Measurements from ENCODE around the gene RBM39. TPM values are rescaled to one million over a fixed set of nuclear protein-coding genes. Genes with fewer than 3 reads are reported as not detected.

Gene RBM39
- total RNA-seq, 3 donors from 2014 or later (not counting 1 experiment from before 2014, with no cell fraction given): 1,431 to 1,555 (median 1,445) TPM

DNA sequence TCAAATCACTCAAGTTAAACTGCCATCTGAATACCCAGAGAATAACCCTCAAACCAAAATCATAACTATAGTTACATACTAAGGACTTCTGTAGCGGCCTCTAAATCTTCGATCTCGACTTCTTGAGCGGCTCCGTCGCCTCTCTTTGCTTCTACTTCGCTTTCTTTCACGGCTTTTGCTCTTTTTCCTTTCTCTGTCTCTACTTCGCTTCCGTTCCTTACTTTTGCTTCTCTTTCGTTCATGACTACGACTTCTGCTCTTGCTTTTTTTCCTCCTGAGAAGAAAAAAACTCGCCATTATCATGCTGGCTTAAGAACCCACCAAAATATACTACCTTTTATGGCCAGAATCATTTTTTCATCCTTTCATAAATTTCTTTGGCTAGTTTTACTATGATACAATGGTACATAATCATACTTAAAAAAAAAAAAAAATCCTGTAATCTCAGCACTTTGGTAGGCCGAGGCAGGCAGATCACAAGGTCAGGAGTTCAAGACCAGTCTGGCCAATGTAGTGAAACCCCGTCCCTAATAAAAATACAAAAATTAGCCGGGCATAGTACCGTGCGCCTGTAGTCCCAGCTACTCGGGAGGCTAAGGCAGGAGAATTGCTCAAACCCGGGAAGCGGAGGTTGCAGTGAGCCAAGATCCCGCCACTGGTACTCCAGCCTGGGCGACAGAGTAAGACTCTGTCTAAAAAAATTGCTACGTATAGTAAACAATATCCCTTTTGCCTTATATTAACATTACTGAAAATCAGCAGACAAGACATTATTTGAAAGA lies 10.0 kb downstream of the RBM39 start:
- Mint-ChIP-seq H3K9me3 (no peaks in the 10 kb centered on the region), H3K4me1 (peaks cover 52 to 58% of the 10 kb centered on the region in 2 donors), H3K27me3 (ENCODE audit: low read depth in 2 of 2) (no peaks in the 10 kb centered on the region), H3K36me3 (peaks cover 37% of the 10 kb centered on the region), H3K4me3 (peak overlapping the region; percentile 2), H3K27ac (peak overlapping the region; percentile 20 to 79)
- no peaks in the 10 kb centered on the region for H3K9me3 ChIP-seq (ENCODE audit: control insufficient read depth, insufficient read depth, low read length)
- DNase-seq: no peak
- H3K4me3 ChIP-seq (ENCODE audit: low read length): no peak overlapping the region
- intact Hi-C loops (cut with micrococcal nuclease): no loop called here
- H3K27me3 ChIP-seq (ENCODE audit: control insufficient read depth, insufficient read depth, low read length): no peaks in the 10 kb centered on the region
- WGBS (ENCODE audit: insufficient coverage): 93% methylated on average over 24 of the region's 24 CpGs
- H3K36me3 ChIP-seq (ENCODE audit: control insufficient read depth, insufficient read depth, low read length): peaks cover 95% of the 10 kb centered on the region
- peaks cover 27% of the 10 kb centered on the region for H3K4me1 ChIP-seq (ENCODE audit: control insufficient read depth, insufficient read depth, low read length)
- no peak for ATAC-seq
- H3K27ac ChIP-seq (ENCODE audit: low read length): no peak overlapping the region
- TF ChIP-seq, protein P1, sequence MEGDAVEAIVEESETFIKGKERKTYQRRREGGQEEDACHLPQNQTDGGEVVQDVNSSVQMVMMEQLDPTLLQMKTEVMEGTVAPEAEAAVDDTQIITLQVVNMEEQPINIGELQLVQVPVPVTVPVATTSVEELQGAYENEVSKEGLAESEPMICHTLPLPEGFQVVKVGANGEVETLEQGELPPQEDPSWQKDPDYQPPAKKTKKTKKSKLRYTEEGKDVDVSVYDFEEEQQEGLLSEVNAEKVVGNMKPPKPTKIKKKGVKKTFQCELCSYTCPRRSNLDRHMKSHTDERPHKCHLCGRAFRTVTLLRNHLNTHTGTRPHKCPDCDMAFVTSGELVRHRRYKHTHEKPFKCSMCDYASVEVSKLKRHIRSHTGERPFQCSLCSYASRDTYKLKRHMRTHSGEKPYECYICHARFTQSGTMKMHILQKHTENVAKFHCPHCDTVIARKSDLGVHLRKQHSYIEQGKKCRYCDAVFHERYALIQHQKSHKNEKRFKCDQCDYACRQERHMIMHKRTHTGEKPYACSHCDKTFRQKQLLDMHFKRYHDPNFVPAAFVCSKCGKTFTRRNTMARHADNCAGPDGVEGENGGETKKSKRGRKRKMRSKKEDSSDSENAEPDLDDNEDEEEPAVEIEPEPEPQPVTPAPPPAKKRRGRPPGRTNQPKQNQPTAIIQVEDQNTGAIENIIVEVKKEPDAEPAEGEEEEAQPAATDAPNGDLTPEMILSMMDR (IDR thresholded peaks at IDR 0.05): no peak

DNA sequence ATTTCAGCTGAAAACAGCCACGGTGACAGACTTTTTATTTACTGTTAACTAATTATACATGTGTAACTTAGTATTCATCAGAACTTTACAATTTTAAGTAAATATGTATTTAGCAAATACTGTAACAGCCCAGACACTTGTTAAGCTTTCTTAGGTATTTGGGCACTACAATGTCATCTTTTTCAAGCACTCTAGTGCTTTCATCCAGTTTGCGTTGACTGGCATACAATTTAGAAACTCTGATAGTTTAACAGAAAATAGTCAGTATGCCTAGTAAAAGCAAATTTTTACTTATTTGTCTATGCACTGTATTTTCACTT lies 10.6 kb downstream of the RBM39 start:
- H3K27ac Mint-ChIP-seq: peak overlapping the region; percentile 20 to 79
- H3K4me1 ChIP-seq (ENCODE audit: control insufficient read depth, insufficient read depth, low read length): peaks cover 21% of the 10 kb centered on the region

DNA sequence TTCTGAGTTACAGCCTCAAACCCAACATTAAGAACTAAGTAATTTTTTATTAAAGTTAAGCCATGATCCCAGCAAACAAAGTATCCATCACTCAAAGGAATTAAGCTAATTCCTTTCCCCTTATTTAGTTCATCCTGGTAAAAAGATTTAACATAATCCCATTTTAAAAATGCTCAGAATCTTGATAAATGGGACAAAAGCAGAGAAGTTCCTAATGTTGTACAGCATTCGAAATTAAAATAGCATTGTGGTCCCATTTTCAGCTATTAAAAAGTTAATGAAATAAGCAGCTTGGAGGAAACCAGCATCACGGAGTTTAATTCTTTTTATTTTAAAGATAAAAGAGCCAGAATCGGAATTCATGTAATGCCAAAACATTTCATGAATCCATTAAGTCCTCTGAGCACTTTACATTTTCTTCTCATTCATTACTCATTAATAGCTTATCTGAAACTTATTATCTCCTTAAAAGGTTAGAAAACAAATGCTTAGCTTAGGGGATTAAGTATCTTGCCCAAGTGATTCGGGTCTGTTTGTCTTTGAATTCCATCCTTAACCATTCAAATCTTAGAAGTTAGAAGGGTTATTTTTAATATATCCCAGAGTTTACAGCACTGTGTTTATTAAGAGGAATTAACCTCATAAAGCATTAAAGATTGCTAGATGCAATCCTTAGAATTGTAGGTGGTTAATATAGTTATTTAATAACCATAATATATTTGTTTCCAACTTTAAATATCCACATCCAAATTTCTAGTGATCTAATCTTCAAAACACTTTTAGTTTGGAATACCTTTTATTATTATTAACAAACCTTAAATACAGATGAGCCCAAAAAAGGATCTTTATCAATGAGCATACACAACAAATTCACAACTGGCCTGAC lies 11.2 kb downstream of the RBM39 start:
- H3K9me3 Mint-ChIP-seq: no peaks in the 10 kb centered on the region
- TF ChIP-seq, protein P1 (IDR thresholded peaks at IDR 0.05): no peak
- no peak for DNase-seq
- peak overlapping the region in 1 of 2 donors; percentile 79 for H3K27ac Mint-ChIP-seq
- no peaks in the 10 kb centered on the region for H3K27me3 Mint-ChIP-seq (ENCODE audit: low read depth in 2 of 2)
- H3K4me1 ChIP-seq (ENCODE audit: control insufficient read depth, insufficient read depth, low read length): peaks cover 20% of the 10 kb centered on the region
- H3K4me3 ChIP-seq (ENCODE audit: low read length): no peak overlapping the region
- no peak overlapping the region for H3K27ac ChIP-seq (ENCODE audit: low read length)
- H3K4me3 Mint-ChIP-seq: peak overlapping the region; percentile 32
- intact Hi-C loops (cut with micrococcal nuclease): no loop called here
- WGBS (ENCODE audit: insufficient coverage): 87% methylated on average over 3 of the region's 4 CpGs
- ATAC-seq: no peak
- peaks cover 97% of the 10 kb centered on the region for H3K36me3 ChIP-seq (ENCODE audit: control insufficient read depth, insufficient read depth, low read length)
- peaks cover 37% of the 10 kb centered on the region for H3K36me3 Mint-ChIP-seq
- no peaks in the 10 kb centered on the region for H3K9me3 ChIP-seq (ENCODE audit: control insufficient read depth, insufficient read depth, low read length)
- H3K27me3 ChIP-seq (ENCODE audit: control insufficient read depth, insufficient read depth, low read length): no peaks in the 10 kb centered on the region
- peaks cover 51 to 53% of the 10 kb centered on the region in 2 donors for H3K4me1 Mint-ChIP-seq

More for the DNA sequence above, 10.6 kb downstream of the RBM39 start:
- Mint-ChIP-seq H3K4me3 (no peak overlapping the region), H3K27me3 (ENCODE audit: low read depth in 2 of 2) (no peaks in the 10 kb centered on the region), H3K36me3 (peaks cover 37% of the 10 kb centered on the region), H3K4me1 (peaks cover 55 to 58% of the 10 kb centered on the region in 2 donors), H3K9me3 (no peaks in the 10 kb centered on the region)
- Histone ChIP-seq H3K36me3 (ENCODE audit: control insufficient read depth, insufficient read depth, low read length) (peaks cover 97% of the 10 kb centered on the region), H3K9me3 (ENCODE audit: control insufficient read depth, insufficient read depth, low read length) (no peaks in the 10 kb centered on the region), H3K27me3 (ENCODE audit: control insufficient read depth, insufficient read depth, low read length) (no peaks in the 10 kb centered on the region), H3K27ac (ENCODE audit: low read length) (no peak overlapping the region), H3K4me3 (ENCODE audit: low read length) (no peak overlapping the region)
- intact Hi-C loops (cut with micrococcal nuclease): no loop called here
- TF ChIP-seq, protein P1 (IDR thresholded peaks at IDR 0.05): no peak
- DNase-seq (no peak), ATAC-seq (no peak)
- 88% methylated on average over 1 of the region's 2 CpGs for WGBS (ENCODE audit: insufficient coverage)
